NCI-H2227 (cell line): ENCODE results near the gene PLAC8L1.
A peak's percentile ranks its signal among the peaks of the same experiment; 100 is the strongest.

ENCODE experiments used
- DNase-seq: peaks from one replicate; lab custom pipeline; 2025; ENCODE audit not compliant: unreplicated experiment; lab: John Stamatoyannopoulos, UW

PLAC8L1 gene

DNA sequence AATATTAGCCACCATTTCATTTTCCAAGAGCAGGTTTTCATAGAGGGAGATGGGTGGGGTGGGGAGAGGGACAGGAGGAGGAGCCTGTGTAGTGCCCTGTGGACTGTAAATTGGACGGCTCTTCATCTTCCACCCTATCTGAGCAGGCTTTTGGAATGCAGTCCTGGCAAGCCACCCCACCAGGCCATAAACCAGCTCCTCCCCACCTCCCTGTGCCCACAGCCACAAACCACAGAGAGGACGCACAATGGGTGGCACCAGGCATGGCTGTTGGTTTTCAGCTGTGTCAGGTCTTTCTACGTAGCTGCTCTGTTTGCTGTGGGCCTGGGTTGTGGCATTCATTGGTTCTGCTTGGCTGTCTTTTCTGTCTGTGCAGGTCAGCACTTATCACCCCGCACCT is 58.0 kb downstream of the PLAC8L1 start:
- no peak for DNase-seq

DNA sequence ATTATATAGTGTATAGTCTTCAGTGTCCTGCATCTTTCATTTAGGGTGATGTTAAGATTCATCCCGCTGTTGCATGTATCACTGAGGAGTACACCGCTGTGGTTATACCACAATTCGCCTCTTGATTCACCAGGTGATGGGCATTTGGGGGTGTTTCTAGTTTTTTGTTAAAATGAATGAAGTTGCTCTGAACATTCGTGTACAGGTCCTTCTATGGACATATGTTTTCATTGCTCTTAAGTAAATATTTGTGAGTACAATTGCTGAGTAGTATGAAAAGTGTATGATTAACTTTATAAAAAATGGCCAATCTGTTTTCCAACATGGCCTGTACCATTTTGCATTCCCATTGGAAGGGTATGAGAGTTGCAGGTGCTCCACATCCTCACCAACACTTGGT is 61.7 kb downstream of the PLAC8L1 start:
- DNase-seq, result no peak

DNA sequence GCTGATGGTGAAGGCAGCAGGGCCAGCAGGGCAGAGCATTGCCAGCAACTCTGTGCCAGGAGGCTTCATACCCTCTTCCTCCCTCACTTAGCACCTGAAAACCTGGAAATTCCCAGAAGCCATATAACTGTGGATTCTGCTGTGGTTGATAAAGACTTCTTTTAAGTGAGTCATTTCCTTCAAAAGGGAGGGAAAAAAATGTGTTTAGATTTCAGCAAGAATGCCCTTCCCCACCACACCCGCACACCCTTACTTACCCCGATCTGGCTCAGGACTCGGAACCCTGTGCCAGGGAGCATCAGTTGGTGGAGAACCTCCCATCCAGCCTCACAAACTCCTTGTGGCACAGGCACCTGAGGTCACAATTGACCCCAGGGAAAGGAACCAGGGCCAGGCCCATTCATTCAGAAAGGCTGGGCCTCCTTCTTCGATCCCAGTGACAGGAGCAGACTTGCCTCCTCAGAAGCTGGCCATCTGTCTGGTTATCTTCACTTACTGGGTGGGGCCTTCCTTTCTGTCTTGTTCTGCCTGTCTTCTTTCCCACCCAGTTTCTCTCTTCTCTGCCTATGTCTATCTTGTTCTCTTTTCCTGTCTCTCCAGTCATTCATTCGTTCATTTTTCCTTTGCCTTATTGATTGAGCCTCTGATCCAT is 62.6 kb downstream of the PLAC8L1 start:
- no peak for DNase-seq

DNA sequence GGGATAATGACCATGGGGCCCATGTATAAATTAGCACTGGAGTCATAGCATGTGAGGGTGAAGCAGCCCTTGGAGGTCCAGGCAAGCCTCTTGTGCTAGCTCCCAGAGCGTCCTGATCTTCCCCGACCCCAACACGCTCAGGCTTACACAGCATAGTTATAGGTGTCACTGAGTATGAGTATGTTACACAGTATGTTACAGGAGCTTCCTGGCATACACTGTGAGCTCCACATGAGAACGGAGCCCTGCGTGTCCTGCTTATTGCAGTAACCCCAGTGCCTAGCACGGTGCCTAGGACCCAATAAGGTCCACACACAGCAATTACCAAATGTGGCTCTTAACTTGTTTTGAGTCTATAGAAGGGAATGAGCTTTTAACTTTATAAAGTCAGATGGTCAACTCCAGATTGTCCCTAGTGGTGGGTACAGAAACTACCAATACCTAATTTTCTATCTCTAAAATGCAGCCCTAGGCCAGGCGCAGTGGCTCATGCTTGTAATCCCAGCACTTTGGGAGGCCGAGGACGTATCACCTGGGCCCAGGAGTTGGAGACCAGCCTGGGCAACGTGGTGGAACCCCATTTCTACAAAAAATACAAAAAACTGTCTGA is 64.1 kb downstream of the PLAC8L1 start:
- DNase-seq, result peak; percentile 0

DNA sequence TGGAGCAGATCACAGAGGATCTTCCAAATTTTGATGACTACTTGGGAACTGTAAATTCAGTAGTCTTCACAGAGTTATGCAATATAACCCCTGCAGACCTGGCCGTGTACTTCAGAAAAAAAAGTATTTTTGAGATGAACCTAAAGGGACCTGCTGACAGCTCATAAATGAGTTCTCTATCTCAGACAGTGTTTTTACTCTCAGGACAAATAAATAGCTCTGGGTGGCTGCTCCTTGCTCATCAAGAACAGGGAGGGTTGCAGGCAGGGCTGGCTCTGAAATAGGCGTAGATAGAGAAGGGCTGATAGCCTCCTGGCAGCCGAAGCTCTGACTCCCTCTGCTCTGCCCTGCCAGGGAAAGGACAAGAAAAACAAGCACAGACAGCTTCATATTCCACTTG is 64.8 kb downstream of the PLAC8L1 start:
- DNase-seq, result no peak

- DNase-seq, result no peak
These were observed 66.0 kb downstream of the PLAC8L1 start for GRCh38 chr5:146039420-146039819.

DNA sequence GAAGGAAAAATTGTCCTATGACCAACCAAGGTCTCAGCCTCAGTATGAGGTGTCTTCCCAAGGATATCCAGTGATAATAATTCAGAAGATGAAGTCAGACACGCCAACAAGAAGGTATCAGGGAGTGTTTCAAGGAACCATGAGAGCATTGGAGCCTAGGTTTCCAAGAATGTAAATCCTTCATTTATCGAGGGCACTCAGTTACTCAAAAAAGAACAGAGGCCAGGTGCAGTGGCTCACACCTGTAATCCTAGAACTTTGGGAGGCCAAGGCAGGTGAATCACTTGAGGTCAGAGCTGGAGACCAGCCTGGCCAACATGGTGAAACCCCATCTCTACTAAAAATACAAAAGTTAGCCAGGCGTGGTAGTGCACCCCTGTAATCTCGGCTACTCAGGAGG is 70.8 kb downstream of the PLAC8L1 start:
- DNase-seq, result no peak
